Adipose tissue (tissue), 3 donors: ENCODE data around the gene CAMKK2. TPM values are rescaled to one million over a fixed set of nuclear protein-coding genes. Genes with fewer than 3 reads are reported as not detected.
"Not testable (repeated sequence)": the region's sequence is repeated elsewhere in the genome, so short reads cannot be mapped to it uniquely, and the experiment has no call there.

Experiments used
- H3K27ac ChIP-seq: one replicate; pipeline ENCODE4 v1.5.1; 2013; ENCODE audit warnings: low read depth, low read length
- WGBS, 3 donors: extraction: QIAGEN DNeasy Blood & Tissue Kit; methylation state at CpG; one replicate each; pipeline ENCODE4 v1.1.7; 2013; 5-methylcytosine and 5-hydroxymethylcytosine counted together
- polyA plus RNA-seq, 3 donors: library from polyadenylated mRNA; stranded (reverse); fragments of 200-250 nt; gene quantifications; one replicate each; pipeline ENCODE4 v1.2.3, GENCODE V29; 2013
- donor health status: healthy with polysubstance abuse.
- donor health status: Bipolar disorder and iron deficiency.
- donor health status: healthy.

CAMKK2 gene
- polyA plus RNA-seq, 3 donors, result 10.6 to 39.8 (median 22.0) TPM

DNA sequence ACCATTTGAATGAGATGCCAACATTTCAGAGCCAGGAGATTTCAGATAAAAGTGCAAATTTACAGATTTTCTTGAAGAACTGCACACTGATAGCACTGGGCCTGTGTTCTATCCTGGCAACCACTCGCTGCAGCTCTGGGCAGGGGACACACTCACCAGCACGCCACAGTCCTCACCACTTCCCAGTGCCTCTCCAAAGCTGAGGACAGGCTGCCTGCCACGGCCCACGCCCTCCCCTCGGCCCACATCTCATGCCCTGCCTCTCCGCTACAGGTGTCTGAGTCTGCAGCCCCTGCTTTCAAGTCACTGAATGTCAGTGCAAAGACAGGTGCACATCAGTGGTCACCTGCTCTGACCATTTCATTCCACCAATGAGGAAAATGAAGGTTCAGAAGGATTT lies 12.7 kb downstream of the CAMKK2 start:
- WGBS, 3 donors, result 93 to 99% (median 96%) methylated on average over 6 of the region's 6 CpGs
- no peak overlapping the region for H3K27ac ChIP-seq

DNA sequence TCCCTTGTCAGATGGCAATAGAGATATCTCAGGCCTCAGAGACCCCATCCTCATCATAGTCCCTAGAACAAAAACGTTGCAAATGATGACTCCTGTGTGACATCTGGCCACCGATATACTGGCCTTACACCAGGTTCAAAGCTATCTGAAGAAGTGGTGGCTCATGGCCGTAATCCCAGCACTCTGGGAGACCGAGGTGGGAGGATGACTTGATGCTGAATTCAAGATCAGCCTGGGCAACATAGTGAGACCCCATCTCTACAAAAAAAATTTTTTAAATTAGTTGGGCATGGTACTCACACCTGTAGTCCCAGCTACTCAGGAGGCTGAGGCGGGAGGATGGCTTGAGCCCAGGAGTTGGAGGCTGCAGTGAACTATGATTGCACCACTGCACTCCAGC lies 13.1 kb downstream of the CAMKK2 start:
- 88 to 90% (median 88%) methylated on average over 5 of the region's 5 CpGs for WGBS, 3 donors
- no peak overlapping the region for H3K27ac ChIP-seq

DNA sequence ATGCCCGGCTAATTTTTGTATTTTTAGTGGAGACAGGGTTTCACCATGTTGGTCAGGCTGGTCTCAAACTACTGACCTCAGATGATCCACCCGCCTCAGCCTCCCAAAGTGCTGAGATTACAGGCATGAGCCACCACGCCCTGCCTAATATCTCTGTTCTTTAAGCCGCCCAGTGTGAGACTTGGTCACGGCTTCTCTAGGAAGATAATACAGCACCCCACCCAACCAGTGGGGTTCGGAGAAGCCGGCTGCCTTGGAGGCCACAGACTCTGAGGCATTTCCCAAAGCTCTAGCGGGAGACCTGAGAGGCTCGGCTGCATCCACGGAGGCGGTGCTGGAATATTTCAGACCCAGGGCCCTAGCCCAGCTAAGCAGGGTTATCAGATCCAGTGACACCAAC lies 13.6 kb downstream of the CAMKK2 start:
- WGBS, 3 donors, result 79 to 89% (median 82%) methylated on average over 11 of the region's 11 CpGs
- not testable (repeated sequence) for H3K27ac ChIP-seq

DNA sequence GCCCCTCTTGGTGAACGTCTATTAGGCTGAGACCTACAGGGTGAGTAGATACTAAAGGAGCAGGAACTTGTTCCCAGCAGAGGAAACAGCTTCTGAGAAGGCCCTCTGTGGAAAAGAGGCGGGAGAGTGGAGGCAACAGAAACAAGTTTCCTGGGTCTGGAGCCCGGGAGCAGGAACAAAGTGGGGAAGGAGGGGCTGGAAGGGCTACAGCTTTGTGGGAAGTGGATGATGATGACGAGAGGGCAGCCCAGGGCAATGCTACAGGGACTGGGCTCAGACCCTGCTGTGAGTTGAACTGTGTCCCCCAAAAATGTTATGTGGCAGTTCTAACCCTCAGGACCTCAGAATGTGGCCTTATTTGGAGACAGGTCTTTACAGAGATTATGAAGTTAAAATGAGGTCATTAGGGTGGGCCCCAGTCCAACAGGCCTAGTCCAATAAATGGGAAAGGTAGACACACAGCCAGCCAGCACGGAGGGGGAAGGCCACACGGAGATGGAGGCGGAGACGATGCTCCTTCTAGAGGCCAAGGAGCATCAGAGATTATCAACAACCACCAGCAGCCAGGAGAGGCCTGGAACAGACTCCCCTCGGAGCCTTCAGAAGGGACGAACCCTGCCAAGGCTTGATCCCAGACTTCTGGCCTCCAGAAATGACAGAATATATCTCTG lies 14.3 kb downstream of the CAMKK2 start:
- 51 to 74% (median 54%) methylated on average over 10 of the region's 10 CpGs for WGBS, 3 donors
- H3K27ac ChIP-seq, result no peak overlapping the region

DNA sequence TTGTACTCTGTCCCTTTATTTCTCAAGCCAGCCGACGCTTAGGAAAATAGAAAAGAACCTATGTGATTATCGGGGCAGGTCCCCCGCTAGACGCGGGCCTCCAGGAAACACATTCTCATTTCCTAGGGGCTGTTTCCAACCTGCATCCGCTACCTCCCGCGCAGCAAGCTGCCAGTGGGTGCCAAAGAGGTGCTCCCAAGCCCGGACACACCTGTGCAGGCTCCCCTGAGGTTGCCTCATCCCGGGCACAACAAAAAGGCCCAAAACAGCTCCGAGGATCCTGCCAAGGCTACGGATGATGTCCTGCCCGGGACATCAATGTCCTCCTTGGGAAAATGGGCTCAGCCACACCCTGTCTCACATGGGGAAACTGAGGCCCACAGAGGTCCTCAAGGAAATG lies 15.4 kb downstream of the CAMKK2 start:
- H3K27ac ChIP-seq, result not testable (repeated sequence)
- 79 to 86% (median 81%) methylated on average over 14 of the region's 14 CpGs for WGBS, 3 donors

DNA sequence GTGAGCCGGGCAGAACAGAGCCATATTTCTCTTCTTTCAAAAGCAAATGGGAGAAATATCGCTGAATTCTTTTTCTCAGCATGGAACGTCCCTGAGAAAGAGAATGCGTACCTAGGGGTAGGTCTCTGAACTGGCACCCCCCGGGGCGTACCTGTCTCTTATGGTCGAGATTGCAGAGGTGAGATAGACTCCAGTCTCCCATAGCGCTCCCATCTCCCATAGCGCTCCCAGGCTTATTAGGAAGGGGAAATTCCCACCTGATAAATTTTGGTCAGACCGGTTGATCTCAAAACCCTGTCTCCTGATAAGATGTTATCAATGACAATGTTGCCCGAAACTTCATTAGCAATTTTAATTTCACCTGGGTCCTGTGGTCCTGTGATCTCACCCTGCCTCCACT lies 16.0 kb downstream of the CAMKK2 start:
- not testable (repeated sequence) for H3K27ac ChIP-seq
- WGBS, 3 donors, result 92% methylated on average over 11 of the region's 11 CpGs

DNA sequence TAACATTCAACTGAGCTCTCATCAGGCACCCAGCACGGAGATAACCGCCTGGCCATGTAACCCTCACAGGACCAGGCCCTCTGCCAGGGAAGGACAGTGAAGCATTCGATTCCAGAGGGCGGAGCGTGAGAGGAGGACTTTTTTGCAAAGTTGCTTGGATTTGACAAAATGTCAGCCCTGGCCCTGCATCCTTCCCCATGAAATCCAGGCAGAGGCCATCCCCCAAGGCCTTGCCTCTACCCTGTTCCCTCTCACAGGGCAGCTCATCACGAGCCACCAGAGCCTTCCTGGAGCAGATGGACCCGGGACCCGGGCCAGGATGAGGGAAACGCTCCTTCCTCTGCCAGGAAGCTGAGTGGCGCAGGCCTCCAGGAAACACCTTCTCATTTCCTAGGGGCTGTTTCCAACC lies 17.0 kb downstream of the CAMKK2 start:
- 33 to 62% (median 40%) methylated on average over 10 of the region's 10 CpGs for WGBS, 3 donors
- no peak overlapping the region for H3K27ac ChIP-seq

DNA sequence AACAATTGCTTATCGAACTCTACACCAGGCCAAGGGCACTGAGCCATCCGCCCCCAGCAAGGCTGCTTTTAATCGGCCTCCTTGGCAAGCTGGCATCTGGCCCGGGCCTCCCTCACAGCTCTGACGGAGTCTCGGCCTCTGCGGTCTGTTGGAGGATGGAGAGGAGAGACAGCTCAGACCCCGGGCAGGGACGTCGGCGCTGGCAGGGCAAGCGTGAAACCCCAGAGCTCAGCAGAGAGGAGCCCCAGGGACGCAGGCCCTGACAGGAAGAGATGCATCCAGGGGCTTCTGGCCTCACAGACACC lies 17.5 kb downstream of the CAMKK2 start:
- no peak overlapping the region for H3K27ac ChIP-seq
- WGBS, 3 donors, result 43 to 62% (median 47%) methylated on average over 13 of the region's 13 CpGs

DNA sequence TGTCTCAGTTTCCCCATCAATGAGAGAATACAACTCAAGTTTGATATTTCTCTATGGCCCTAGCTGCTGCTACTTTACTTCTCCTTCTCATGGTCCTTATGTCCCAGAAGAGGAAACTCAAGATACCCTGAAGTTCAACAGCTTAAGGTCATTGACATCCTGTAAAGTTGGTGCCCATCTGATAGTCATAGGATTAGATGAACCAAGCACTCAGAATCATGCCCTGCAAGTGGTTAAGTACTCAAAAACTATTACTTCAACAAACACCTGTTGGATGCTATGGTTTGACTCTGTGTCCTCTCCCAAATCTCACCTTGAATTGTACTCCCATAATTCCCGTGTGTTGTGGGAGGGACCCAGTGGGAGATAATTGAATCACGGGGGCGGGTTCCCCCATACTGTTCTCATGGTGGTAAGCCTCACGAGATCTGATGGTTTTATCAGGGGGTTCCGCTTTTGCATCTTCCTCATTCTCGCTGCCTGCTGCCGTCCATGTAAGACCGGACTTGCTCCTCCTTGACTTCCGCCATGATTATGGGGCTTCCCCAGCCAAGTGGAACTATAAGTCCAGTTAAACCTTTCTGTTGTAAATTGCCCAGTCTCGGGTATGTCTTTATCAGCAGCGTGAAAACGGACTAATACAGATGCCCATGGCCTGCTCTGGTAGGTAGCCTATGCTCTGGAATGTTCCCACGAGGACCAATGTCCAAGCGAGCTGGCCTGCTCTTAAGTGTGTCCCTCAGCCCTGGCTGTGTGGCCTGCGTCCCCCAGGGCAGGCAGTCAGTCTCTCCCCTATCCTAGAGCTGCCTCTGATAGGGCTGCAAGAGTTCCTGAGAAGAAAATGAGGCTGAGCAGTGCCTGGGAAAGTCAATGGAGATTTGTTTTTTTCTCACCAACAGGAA lies 18.1 kb downstream of the CAMKK2 start:
- 66 to 85% (median 74%) methylated on average over 15 of the region's 15 CpGs for WGBS, 3 donors
- H3K27ac ChIP-seq, result no peak overlapping the region

DNA sequence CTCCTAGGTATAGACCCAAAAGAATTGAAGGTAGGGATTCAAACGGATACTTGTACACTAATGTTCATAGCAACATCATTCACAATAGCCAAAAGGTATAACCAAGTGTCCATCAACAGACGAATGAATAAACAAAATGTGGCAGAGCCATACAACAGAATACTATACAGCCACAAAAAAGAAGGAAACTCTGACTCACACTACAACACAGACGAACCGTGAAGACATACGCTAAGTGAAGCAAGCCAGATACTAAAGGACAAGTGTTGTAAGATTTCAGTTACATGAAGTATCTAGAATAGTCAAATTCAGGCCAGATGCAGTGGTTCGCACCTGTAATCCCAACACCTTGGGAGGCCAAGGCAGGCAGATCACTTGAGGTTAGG lies 19.1 kb downstream of the CAMKK2 start:
- H3K27ac ChIP-seq, result no peak overlapping the region
- 67 to 97% (median 82%) methylated on average over 6 of the region's 6 CpGs for WGBS, 3 donors

DNA sequence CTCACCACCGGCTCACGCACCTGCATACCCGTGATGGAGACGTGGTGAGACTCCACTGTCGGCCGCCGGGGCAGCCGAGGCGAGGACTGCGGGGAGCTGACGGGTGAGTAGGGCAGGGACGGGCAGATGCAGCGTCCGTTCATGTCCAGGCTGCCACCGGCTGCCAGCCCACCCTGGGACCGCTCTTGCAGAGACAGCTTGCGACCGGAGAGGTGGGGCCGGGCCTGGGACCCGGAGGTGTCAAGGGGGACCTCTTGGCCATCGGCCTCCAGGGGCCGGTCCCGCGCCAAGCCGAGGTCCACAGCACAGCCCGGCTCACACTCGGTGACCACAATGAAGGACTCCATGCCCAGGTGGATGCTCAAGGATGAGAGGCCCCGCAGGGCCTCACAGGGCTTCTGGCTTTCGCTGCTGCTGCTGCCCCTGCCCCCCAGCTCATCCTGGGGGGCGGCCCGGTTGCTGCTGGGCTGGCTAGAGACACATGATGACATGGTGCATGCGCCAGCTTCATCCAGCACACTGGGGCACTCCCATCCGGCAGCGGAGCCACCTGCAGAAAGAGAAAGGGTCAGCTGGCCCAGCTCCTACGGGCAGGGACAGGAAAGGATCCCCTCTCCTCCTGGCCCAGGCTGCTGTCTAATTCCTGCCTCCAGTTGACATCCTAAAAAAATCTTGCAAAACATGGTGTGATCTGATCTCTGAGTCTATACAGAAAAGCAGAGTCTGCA lies 22.3 kb downstream of the CAMKK2 start:
- WGBS, 3 donors, result 91 to 94% (median 92%) methylated on average over 33 to 35 of the region's 35 CpGs
- no peak overlapping the region for H3K27ac ChIP-seq

DNA sequence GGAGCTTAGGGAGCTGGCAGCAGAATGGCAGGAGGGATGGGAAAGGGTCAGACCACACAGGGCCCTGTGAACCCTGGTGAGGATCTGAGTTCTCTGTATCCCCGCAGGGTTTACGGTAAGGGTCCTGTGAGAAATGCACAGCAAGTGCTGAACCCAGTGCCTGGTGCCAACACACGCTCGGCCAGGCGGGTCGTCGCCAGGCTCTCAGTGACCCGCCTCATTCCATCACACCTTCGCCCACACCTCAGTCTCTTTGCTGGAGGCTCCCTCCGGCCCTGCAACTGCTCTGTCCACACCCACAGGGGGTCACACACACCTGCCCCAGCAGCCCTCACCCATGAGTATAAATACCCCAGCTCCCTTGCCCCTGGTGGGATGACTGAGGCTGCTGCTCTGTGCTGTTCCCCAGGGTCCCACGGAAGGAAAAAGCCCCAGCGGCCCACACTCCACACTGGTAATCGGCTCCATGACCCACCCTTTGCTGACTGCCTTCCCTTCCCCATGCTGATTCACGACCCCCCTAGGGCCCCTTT lies 23.1 kb downstream of the CAMKK2 start:
- no peak overlapping the region for H3K27ac ChIP-seq
- 92 to 98% (median 94%) methylated on average over 14 of the region's 14 CpGs for WGBS, 3 donors

DNA sequence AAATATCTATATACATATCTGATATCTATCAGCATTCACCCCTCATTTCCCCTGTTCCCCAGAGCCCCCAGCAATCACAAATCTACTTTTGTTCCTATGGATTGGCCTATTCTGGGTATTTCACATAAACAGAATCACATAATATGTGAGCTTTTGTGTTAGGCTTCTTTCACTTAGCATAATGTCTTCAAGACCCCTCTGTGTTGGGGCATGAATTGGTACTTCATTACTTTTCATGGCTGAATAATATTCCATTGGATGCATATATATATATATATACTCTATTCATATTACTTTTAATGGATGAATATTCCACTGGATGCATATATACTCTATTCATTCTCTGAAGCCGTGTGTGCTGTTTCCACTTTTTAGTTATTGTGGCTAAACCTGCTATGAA lies 28.7 kb downstream of the CAMKK2 start:
- H3K27ac ChIP-seq, result no peak overlapping the region
- WGBS, 3 donors, result 100% methylated on average over 1 of the region's 1 CpG

DNA sequence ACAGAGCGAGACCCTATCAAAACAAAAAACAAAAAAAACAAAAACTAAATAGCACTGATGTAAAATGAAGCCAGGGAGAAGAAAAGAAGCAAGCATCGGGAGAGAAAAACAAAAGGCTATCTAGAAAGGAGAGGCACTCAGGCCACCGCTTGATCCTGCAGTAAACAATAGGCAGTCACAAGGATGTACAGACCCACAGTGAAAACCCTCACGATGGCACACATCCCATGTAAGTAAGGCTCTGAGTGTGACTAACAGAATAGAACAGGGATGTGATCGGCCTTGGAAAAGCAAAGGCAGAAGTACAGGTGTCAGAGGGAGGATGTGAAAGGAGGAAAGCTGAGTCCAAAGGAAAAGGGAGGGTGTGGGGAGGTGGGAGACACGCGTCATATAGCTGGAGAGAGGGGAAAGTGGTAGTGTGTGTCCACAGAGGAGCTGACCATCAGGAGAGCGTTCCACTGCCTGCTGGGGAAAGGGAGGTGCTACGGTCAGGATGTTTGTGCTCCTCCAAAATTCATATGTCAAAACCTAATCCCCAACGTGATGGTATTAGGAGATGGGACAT lies 31.5 kb downstream of the CAMKK2 start:
- 84 to 89% (median 87%) methylated on average over 10 of the region's 10 CpGs for WGBS, 3 donors
- no peak overlapping the region for H3K27ac ChIP-seq

DNA sequence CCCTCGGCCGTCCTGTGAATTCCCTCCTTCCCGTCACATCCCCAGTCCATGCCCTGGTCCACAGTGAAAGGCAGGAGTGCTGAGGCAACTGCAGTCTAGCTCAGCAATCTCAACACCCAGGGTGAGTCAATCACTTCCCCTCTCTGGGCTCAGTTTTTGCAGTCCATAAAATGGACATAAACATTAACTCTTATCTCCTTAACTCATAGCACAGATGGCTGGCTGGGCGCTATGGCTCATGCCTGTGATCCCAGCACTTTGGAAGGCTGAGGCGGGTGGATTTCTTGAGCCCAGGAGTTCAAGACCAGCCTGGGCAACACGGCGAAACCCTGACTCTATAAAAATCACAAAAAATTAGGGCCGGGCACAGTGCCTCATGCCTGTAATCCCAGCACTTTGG lies 32.4 kb downstream of the CAMKK2 start:
- H3K27ac ChIP-seq, result no peak overlapping the region
- 89 to 91% (median 90%) methylated on average over 8 of the region's 8 CpGs for WGBS, 3 donors

DNA sequence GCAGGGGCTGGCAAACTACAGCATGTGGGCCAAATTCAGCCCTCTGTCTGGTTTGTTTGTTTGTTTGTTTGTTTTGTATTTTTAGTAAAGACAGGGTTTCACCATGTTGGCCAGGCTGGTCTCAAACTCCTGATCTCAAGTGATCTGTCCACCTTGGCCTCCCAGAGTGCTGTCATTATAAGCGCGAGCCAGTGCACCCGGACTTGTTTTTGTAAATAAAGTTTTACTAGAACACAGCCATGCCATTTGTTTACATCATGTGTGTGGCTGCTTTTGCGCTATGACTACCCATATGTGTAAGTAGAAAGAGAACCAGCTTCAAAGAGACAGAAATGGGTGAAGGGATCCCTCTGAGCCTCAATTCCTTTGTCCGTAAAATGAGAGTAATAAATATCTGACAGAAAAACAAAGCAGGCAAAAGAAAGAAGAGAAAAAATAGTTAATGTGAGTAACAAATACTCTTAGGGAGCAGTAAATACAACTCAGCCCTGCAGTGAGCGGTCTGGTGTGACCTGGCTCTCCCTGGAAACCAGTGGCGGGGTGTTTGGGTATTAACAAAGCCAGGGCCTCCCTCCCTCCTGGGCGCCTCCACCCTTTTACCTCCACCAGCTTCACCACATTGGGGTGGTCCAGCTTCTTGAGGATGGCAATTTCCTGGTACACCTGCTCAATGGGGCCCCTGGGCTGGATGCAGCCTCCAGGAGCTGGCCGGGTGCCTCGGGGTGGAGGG lies 33.1 kb downstream of the CAMKK2 start:
- H3K27ac ChIP-seq, result no peak overlapping the region
- 92 to 95% (median 94%) methylated on average over 10 of the region's 10 CpGs for WGBS, 3 donors

DNA sequence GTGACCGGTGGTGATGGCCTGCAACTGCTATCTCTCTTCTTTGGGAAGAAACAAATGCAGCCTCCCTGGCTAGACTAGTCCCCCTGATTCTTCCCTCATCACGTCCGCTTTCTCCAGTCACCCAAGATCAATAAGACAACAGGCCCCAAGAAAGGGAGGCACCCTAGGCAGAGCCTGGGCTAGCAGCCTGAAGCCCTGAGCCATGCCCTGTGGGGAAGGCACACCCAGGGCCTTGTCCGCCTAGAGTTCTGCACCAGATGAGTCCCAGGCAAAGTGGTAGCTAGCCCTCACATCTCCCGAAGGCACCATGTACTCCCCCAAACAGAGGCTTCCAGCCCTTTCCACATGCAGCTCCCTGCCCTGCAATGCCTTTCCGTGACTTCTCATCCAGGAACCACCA lies 35.1 kb downstream of the CAMKK2 start:
- 77 to 94% (median 93%) methylated on average over 6 of the region's 6 CpGs for WGBS, 3 donors

DNA sequence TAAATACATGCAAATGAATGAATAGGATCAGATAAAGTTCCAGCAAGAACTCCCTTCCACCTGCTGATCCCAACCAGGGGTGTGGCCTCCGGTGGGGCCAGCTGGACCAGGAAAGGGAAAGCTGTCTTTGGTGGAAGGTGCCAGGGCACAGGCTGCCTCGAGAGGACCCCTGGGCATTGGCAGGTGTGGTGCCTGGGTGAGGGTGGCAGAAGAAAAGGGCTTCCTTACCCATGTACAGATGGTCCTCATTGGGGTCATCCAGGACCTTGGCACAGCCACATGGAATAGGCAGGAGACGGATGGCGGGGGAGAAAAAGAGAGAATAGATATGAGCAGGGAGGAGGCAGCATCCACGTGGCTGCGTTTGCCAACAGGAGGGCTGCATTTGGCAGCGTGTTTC lies 36.4 kb downstream of the CAMKK2 start:
- H3K27ac ChIP-seq, result no peak overlapping the region
- WGBS, 3 donors, result 86 to 92% (median 88%) methylated on average over 7 of the region's 7 CpGs

More for the DNA sequence above, 35.1 kb downstream of the CAMKK2 start:
- H3K27ac ChIP-seq, result no peak overlapping the region
